SH-SY5Y (cell line): ENCODE results near the gene NR1D2.

Experiments used
- GATA2 ChIP-seq: IDR thresholded peaks from 2 replicates; pipeline ENCODE4 v1.6.1; 2011; ENCODE audit warnings: mild to moderate bottlenecking, low read depth, low read length
- GATA3 ChIP-seq: IDR thresholded peaks from 2 replicates; pipeline ENCODE4 v1.6.1; 2011; ENCODE audit warnings: low read depth, mild to moderate bottlenecking, low read length, moderate library complexity

DNA sequence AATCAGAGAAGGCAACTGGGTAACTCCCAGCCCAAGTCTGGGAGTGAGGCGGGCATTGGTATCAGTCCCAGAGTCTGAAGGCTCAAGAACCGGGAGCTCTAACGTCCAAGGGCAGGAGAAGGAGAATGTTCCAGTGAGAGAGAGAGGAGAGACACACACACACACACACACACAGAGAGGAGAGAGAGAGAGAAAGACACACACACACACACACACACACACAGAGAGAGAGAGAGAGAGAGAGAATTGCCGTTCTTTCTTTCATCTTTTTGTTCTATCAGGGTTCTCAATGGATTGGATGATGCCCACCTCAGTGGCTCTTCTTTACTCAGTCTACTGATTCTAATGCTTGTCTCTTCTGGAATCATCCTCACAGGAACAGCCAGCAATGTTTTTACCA is 57.0 kb downstream of the NR1D2 start:
- TF ChIP-seq GATA2 (no peak), GATA3 (no peak)
